ENCODE measurements around the gene PDGFRB. TPM values are rescaled to one million over a fixed set of nuclear protein-coding genes. Genes with fewer than 3 reads are reported as not detected.

PDGFRB gene
- total RNA-seq, 4 donors from 2014 or later: 20.2 to 56.3 (median 28.3) TPM

DNA sequence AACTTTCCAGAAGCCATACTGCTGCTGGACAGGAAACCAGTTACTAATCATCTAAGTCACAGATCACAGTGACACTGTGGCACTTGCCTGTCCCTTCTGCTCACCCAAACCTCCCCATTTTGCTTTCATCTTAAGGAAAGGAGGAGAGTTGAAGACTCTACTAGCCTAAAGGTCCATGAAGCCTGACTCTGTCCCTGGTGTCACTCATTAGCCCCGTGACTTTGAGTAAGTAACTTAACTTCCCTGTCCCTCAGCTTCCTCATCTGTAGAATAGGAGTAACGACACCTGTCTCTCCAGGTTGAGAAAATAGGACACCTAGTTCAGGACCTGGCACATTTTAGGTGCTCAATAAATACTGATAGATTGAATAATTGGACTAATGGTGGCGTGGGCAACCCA lies 33.7 kb upstream of the PDGFRB start:
- H3K4me3 ChIP-seq: no peak overlapping the region
- H3K4me1 ChIP-seq: peaks cover 17 to 52% (median 44%) of the 10 kb centered on the region in 4 donors
- 40 to 69% methylated on average over 3 of the region's 3 CpGs for WGBS, 2 donors (ENCODE audit: low coverage in 1 of 2)
- no peaks in the 10 kb centered on the region for H3K36me3 ChIP-seq
- intact Hi-C loops (cut with DNase I; ENCODE audit: low total_unique reads) (no loop called here), in situ Hi-C loops (cut with MboI; ENCODE audit: low pct_ligation_motif_present in 1 of 4, low pct_unique_long_range_greater_than_20kb in 1 of 4, low sequenced_read_pairs in 3 of 4) (no loop called here)
- H3K27me3 ChIP-seq: peaks cover 12% of the 10 kb centered on the region
- TF ChIP-seq POLR2AphosphoS5 (IDR thresholded peaks at IDR 0.05): no peak
- TF ChIP-seq, protein P1, sequence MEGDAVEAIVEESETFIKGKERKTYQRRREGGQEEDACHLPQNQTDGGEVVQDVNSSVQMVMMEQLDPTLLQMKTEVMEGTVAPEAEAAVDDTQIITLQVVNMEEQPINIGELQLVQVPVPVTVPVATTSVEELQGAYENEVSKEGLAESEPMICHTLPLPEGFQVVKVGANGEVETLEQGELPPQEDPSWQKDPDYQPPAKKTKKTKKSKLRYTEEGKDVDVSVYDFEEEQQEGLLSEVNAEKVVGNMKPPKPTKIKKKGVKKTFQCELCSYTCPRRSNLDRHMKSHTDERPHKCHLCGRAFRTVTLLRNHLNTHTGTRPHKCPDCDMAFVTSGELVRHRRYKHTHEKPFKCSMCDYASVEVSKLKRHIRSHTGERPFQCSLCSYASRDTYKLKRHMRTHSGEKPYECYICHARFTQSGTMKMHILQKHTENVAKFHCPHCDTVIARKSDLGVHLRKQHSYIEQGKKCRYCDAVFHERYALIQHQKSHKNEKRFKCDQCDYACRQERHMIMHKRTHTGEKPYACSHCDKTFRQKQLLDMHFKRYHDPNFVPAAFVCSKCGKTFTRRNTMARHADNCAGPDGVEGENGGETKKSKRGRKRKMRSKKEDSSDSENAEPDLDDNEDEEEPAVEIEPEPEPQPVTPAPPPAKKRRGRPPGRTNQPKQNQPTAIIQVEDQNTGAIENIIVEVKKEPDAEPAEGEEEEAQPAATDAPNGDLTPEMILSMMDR (IDR thresholded peaks at IDR 0.05): no peak
- TF ChIP-seq EP300 (IDR thresholded peaks at IDR 0.05; ENCODE audit: low read depth): no peak
- no peak for TF ChIP-seq POLR2A (IDR thresholded peaks at IDR 0.05)
- no peak for DNase-seq
- no peak overlapping the region for H3K27ac ChIP-seq
- no peaks in the 10 kb centered on the region for H3K9me3 ChIP-seq

DNA sequence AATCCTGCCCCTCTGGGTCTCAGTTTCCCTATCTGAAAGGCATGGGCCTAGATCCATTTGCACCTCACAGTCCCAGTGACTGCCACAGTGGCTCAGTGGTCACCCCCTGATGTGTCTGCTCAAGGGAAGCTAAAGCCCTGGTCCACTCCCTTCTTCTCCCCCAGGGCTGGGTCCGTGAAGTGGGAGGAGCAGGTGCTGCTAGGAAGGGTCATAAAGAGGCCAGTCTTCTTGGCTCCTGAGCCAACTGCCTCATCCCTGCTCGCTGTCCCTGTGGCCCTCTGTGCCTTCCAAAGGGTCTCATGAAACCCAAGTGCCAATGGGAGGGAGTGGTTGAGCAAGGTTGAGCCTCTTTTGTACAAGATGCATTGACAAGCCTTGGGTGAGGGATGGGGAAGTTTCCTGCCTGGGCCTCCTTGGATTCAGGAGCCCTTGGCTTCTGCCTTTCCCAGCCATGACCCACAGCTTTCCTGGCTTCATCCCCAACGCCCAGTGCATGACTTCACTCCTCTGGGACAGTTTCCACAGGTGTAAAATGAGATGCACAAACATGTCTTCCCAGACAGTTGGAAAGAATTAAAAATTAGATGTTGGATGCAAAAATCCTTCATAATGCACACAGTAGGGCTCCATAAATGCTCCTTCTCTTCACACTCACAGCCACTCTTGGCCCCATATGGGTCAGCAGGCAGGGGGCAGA lies 32.6 kb upstream of the PDGFRB start:
- Histone ChIP-seq H3K4me3 (no peak overlapping the region), H3K27ac (peak overlapping the region in 3 of 4 donors; percentile 13 to 88 (median 88)), H3K9me3 (no peaks in the 10 kb centered on the region), H3K36me3 (no peaks in the 10 kb centered on the region), H3K4me1 (peaks cover 17 to 62% (median 54%) of the 10 kb centered on the region in 4 donors), H3K27me3 (peaks cover 12% of the 10 kb centered on the region)
- intact Hi-C loops (cut with DNase I; ENCODE audit: low total_unique reads): no loop called here
- WGBS, 2 donors (ENCODE audit: low coverage in 1 of 2): 38% methylated on average over 2 of the region's 3 CpGs; no CpG with 5 or more reads in 1 of the 2 donors
- in situ Hi-C loops (cut with MboI; ENCODE audit: low pct_ligation_motif_present in 1 of 4, low pct_unique_long_range_greater_than_20kb in 1 of 4, low sequenced_read_pairs in 3 of 4): no loop called here
- peak; percentile 61 for DNase-seq
- TF ChIP-seq, protein P1 (IDR thresholded peaks at IDR 0.05): no peak
- TF ChIP-seq POLR2AphosphoS5 (IDR thresholded peaks at IDR 0.05) (no peak), POLR2A (IDR thresholded peaks at IDR 0.05) (no peak), EP300 (IDR thresholded peaks at IDR 0.05; ENCODE audit: low read depth) (no peak)

DNA sequence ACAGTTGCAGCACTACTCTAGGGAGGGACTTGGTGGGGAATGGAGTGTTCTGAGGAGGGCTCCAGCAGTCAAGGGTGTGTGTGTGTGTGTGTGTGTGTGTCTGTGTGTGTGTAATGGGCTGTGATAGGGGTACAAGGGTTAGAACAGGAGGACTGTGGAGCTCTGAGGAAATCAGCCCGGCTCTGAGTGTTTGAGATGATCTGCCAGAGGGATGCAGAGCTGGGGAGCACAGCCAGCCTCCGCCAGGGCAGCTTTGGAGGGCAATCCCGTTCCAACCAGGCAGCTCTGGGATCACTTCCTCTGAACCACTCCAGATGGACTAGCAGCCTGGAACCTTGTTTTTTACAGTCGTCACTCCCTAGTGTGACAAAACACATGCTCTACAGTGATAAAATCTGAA lies 31.3 kb upstream of the PDGFRB start:
- in situ Hi-C loops (cut with MboI; ENCODE audit: low pct_ligation_motif_present in 1 of 4, low pct_unique_long_range_greater_than_20kb in 1 of 4, low sequenced_read_pairs in 3 of 4): no loop called here
- H3K27me3 ChIP-seq: peaks cover 12% of the 10 kb centered on the region
- TF ChIP-seq, protein P1 (IDR thresholded peaks at IDR 0.05): no peak
- no peak for TF ChIP-seq EP300 (IDR thresholded peaks at IDR 0.05; ENCODE audit: low read depth)
- TF ChIP-seq POLR2AphosphoS5 (IDR thresholded peaks at IDR 0.05): no peak
- no peak for TF ChIP-seq POLR2A (IDR thresholded peaks at IDR 0.05)
- DNase-seq: no peak
- H3K27ac ChIP-seq: peak overlapping the region; percentile 85 to 88 (median 87)
- no peaks in the 10 kb centered on the region for H3K36me3 ChIP-seq
- intact Hi-C loops (cut with DNase I; ENCODE audit: low total_unique reads): no loop called here
- WGBS, 2 donors (ENCODE audit: low coverage in 1 of 2): 52 to 60% methylated on average over 1 to 4 of the region's 4 CpGs
- H3K9me3 ChIP-seq: no peaks in the 10 kb centered on the region
- peaks cover 22 to 76% (median 66%) of the 10 kb centered on the region in 4 donors for H3K4me1 ChIP-seq
- H3K4me3 ChIP-seq: no peak overlapping the region

DNA sequence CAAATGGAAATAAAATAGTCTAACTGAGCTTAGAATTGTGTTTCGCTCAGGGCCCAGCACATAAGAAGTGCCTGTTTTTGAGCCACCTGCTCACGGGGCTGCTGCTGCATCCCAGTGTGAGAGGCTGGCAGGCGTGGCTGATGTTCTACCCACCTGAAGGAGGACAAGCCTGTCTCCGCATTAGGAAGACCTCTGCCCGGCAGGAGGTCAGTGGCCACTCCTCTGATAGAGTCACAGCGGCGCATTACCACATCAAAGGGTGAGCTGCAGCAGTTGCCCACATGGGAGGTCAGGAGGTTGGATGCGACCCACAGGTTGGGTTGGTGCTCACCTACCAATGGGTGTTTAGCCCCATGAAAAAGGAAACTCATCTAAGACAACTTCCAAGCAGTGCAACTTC lies 30.5 kb upstream of the PDGFRB start:
- H3K9me3 ChIP-seq: no peaks in the 10 kb centered on the region
- H3K27ac ChIP-seq: peak overlapping the region; percentile 85 to 88 (median 87)
- in situ Hi-C loops (cut with MboI; ENCODE audit: low pct_ligation_motif_present in 1 of 4, low pct_unique_long_range_greater_than_20kb in 1 of 4, low sequenced_read_pairs in 3 of 4): no loop called here
- no peak for DNase-seq
- TF ChIP-seq POLR2A (IDR thresholded peaks at IDR 0.05) (no peak), POLR2AphosphoS5 (IDR thresholded peaks at IDR 0.05) (no peak), EP300 (IDR thresholded peaks at IDR 0.05; ENCODE audit: low read depth) (no peak)
- TF ChIP-seq, protein P1 (IDR thresholded peaks at IDR 0.05): no peak
- no peak overlapping the region for H3K4me3 ChIP-seq
- no peaks in the 10 kb centered on the region for H3K36me3 ChIP-seq
- peaks cover 30 to 84% (median 73%) of the 10 kb centered on the region in 4 donors for H3K4me1 ChIP-seq
- 80 to 85% methylated on average over 3 to 8 of the region's 8 CpGs for WGBS, 2 donors (ENCODE audit: low coverage in 1 of 2)
- intact Hi-C loops (cut with DNase I; ENCODE audit: low total_unique reads): no loop called here
- peaks cover 12% of the 10 kb centered on the region for H3K27me3 ChIP-seq
